Middle frontal gyrus (tissue), 1 donor: ENCODE measurements around the gene DPF3.

Experiments used
- DNase-seq: peaks from one replicate; pipeline ENCODE4 v3.0.0-alpha.2; 2015; ENCODE audit warnings: low spot score; ENCODE audit errors: extremely low spot score

The DPF3 gene

GRCh38 chr14:72603639-72604038 is 290.3 kb downstream of the DPF3 start:
- no peak for DNase-seq

GRCh38 chr14:72600551-72601330 is 293.2 kb downstream of the DPF3 start:
- no peak for DNase-seq

- DNase-seq = no peak
These were observed 294.1 kb downstream of the DPF3 start for GRCh38 chr14:72599579-72600470.

GRCh38 chr14:72598306-72598705 is 295.6 kb downstream of the DPF3 start:
- no peak for DNase-seq

- no peak for DNase-seq
These were observed 296.4 kb downstream of the DPF3 start for GRCh38 chr14:72597252-72598233.

GRCh38 chr14:72595152-72595862 is 298.6 kb downstream of the DPF3 start:
- DNase-seq = no peak

GRCh38 chr14:72594099-72594901 is 299.6 kb downstream of the DPF3 start:
- DNase-seq = no peak

GRCh38 chr14:72591391-72591790 is 302.5 kb downstream of the DPF3 start:
- DNase-seq = no peak

- no peak for DNase-seq
These were observed 303.3 kb downstream of the DPF3 start for GRCh38 chr14:72590577-72590976.

- no peak for DNase-seq
These were observed 304.2 kb downstream of the DPF3 start for GRCh38 chr14:72589652-72590051.

GRCh38 chr14:72588521-72588920 is 305.4 kb downstream of the DPF3 start:
- DNase-seq = no peak

- DNase-seq = no peak
These were observed 310.3 kb downstream of the DPF3 start for GRCh38 chr14:72583316-72584272.

GRCh38 chr14:72582582-72582981 is 311.3 kb downstream of the DPF3 start:
- DNase-seq = no peak

- no peak for DNase-seq
These were observed 315.4 kb downstream of the DPF3 start for GRCh38 chr14:72578514-72578913.

GRCh38 chr14:72577521-72577920 is 316.4 kb downstream of the DPF3 start:
- no peak for DNase-seq

- no peak for DNase-seq
These were observed 317.6 kb downstream of the DPF3 start for GRCh38 chr14:72576258-72576657.

GRCh38 chr14:72574715-72575114 is 319.2 kb downstream of the DPF3 start:
- DNase-seq = no peak

GRCh38 chr14:72573725-72574417 is 320.0 kb downstream of the DPF3 start:
- DNase-seq = peak; percentile 27
